HUES64 (cell line): Measurements from ENCODE around the gene KRTAP4-2.
"Not testable (repeated sequence)": the region's sequence is repeated elsewhere in the genome, so short reads cannot be mapped to it uniquely, and the experiment has no call there.

Experiments
- H3K27ac ChIP-seq: 2 replicates; pipeline ENCODE4 v1.7.0; 2013; ENCODE audit warnings: low read depth, low read length, inconsistent platforms
- H3K27me3 ChIP-seq: 2 replicates; pipeline ENCODE4 v1.6.1; 2013; ENCODE audit warnings: mild to moderate bottlenecking, low read length; ENCODE audit not compliant: insufficient read depth
- H3K36me3 ChIP-seq: 2 replicates; pipeline ENCODE4 v1.6.1; 2013; ENCODE audit warnings: mild to moderate bottlenecking, low read length; ENCODE audit not compliant: insufficient read depth
- H3K4me1 ChIP-seq: 2 replicates; pipeline ENCODE4 v1.6.1; 2013; ENCODE audit warnings: mild to moderate bottlenecking, low read length, moderate library complexity; ENCODE audit not compliant: insufficient read depth
- H3K4me3 ChIP-seq: 2 replicates; pipeline ENCODE4 v1.5.1; 2013; ENCODE audit warnings: mild to moderate bottlenecking, low read length, moderate library complexity
- H3K9ac ChIP-seq: 2 replicates; pipeline ENCODE4 v1.6.1; 2013; ENCODE audit warnings: mild to moderate bottlenecking, low read depth, low read length
- H3K9me3 ChIP-seq: 2 replicates; pipeline ENCODE4 v1.6.1; 2013; ENCODE audit warnings: low read depth, low read length; ENCODE audit not compliant: insufficient read depth
- WGBS: fragments of 150-250, 120-280 bp; methylation state at CpG from one replicate; pipeline ENCODE4 v1.1.7; 2013; ENCODE audit warnings: missing lambda C conversion rate; 5-methylcytosine and 5-hydroxymethylcytosine counted together

Gene KRTAP4-2

GRCh38 chr17:41139865-41140264, 38.2 kb downstream of the KRTAP4-2 start:
- WGBS, result 90% methylated on average over 12 of the region's 12 CpGs
- not testable (repeated sequence) for H3K4me3 ChIP-seq, H3K9ac ChIP-seq, H3K27me3 ChIP-seq, H3K4me1 ChIP-seq, H3K36me3 ChIP-seq, H3K27ac ChIP-seq
- H3K9me3 ChIP-seq, result peaks cover 22% of the 10 kb centered on the region

- Histone ChIP-seq H3K27ac (no peak overlapping the region), H3K4me1 (no peaks in the 10 kb centered on the region), H3K27me3 (no peaks in the 10 kb centered on the region), H3K4me3 (no peak overlapping the region), H3K9me3 (0 out of 2 replicates have a peak, but pooled peaks cover 4% of the 10 kb centered on the region), H3K9ac (no peak overlapping the region), H3K36me3 (no peaks in the 10 kb centered on the region)
- 97% methylated on average over 2 of the region's 2 CpGs for WGBS
These were observed 43.9 kb downstream of the KRTAP4-2 start for GRCh38 chr17:41133880-41134735.

- no peaks in the 10 kb centered on the region for H3K9me3 ChIP-seq
- 96% methylated on average over 3 of the region's 3 CpGs for WGBS
- H3K9ac ChIP-seq, result no peak overlapping the region
- H3K27ac ChIP-seq, result no peak overlapping the region
- no peaks in the 10 kb centered on the region for H3K4me1 ChIP-seq
- no peak overlapping the region for H3K4me3 ChIP-seq
- H3K36me3 ChIP-seq, result no peaks in the 10 kb centered on the region
- no peaks in the 10 kb centered on the region for H3K27me3 ChIP-seq
These were observed 46.0 kb downstream of the KRTAP4-2 start for GRCh38 chr17:41131979-41132378.
